Measurements from ENCODE around the gene SEC24D. TPM values are rescaled to one million over a fixed set of nuclear protein-coding genes. Genes with fewer than 3 reads are reported as not detected.

The SEC24D gene
- total RNA-seq, 2 experiments from 2014 or later, result 40.3 to 40.6 TPM

Other genes with a start within 250 kb of the SEC24D start
- 10 to 100 TPM; 47.8 to 51.6 TPM for gene METTL14, start 150.7 kb downstream of the SEC24D start, total RNA-seq
- gene SYNPO2, start 52.7 kb upstream of the SEC24D start, total RNA-seq, result 1 to 10 TPM in 1 of 2 experiments, under 1 TPM in 1; 0.89 to 1.0 TPM